ENCODE data around the gene GABBR2.

Gene GABBR2

DNA sequence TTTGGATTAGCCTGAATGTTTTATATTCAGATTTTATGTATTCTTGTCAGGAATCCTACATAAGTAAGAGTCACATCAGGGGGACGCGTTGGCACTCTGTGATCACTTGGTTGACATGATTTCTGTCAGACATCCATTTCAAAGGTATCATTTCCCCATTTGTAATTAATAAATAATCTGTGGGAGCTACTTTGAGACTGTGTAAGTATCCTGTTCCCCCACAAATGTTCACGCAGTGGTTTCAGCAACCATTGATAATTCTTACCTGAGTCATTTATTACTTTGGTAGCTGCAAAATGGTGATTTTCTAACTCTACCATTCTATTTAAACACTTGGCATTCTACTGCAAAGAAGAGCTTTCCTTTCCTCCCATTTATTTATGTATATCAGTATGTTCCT, 396.4 kb downstream of the GABBR2 start:
- H2AFZ ChIP-seq, result no peak overlapping the region
- H3K4me2 ChIP-seq (ENCODE audit: low read length), result no peak overlapping the region
- H3K36me3 ChIP-seq (ENCODE audit: control insufficient read depth, insufficient read depth, low read length), result no peaks in the 10 kb centered on the region
- H3K9me3 ChIP-seq (ENCODE audit: control insufficient read depth, low read length), result no peaks in the 10 kb centered on the region
- no peak overlapping the region for H3K27ac ChIP-seq
- H3K79me2 ChIP-seq, result no peaks in the 10 kb centered on the region
- H3K4me3 ChIP-seq (ENCODE audit: low read depth, low read length), result no peak overlapping the region
- H3K4me1 ChIP-seq, result no peaks in the 10 kb centered on the region
- no peak for TF ChIP-seq CTCF (IDR thresholded peaks at IDR 0.05)
- H3K27me3 ChIP-seq (ENCODE audit: control insufficient read depth, insufficient read depth, low read length), result no peaks in the 10 kb centered on the region
- H3K9ac ChIP-seq, result no peak overlapping the region

DNA sequence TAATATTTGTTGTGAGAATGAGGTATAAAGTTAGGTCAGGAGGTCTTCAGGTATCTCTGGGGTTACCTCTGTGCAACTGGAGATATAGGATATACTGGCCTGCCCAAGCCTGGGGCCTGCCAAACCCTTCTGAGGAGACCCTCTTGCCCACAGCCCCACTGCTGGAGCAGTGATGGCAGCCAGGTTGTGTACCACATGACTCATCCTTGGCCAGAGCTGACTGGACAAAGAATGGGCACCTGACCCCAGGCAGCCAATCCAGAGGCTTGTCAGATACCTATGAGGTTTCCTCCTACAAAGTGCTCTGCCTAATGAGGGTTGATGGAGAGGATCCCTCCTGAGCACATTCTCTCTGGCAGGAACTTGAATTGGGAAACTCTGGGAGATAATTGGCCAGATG, 397.2 kb downstream of the GABBR2 start:
- H3K79me2 ChIP-seq, result no peaks in the 10 kb centered on the region
- no peak for TF ChIP-seq CTCF (IDR thresholded peaks at IDR 0.05)
- no peaks in the 10 kb centered on the region for H3K4me1 ChIP-seq
- H3K4me2 ChIP-seq (ENCODE audit: low read length), result no peak overlapping the region
- no peaks in the 10 kb centered on the region for H3K9me3 ChIP-seq (ENCODE audit: control insufficient read depth, low read length)
- H2AFZ ChIP-seq, result no peak overlapping the region
- no peak overlapping the region for H3K4me3 ChIP-seq (ENCODE audit: low read depth, low read length)
- H3K36me3 ChIP-seq (ENCODE audit: control insufficient read depth, insufficient read depth, low read length), result no peaks in the 10 kb centered on the region
- H3K9ac ChIP-seq, result no peak overlapping the region
- no peak overlapping the region for H3K27ac ChIP-seq
- H3K27me3 ChIP-seq (ENCODE audit: control insufficient read depth, insufficient read depth, low read length), result no peaks in the 10 kb centered on the region

DNA sequence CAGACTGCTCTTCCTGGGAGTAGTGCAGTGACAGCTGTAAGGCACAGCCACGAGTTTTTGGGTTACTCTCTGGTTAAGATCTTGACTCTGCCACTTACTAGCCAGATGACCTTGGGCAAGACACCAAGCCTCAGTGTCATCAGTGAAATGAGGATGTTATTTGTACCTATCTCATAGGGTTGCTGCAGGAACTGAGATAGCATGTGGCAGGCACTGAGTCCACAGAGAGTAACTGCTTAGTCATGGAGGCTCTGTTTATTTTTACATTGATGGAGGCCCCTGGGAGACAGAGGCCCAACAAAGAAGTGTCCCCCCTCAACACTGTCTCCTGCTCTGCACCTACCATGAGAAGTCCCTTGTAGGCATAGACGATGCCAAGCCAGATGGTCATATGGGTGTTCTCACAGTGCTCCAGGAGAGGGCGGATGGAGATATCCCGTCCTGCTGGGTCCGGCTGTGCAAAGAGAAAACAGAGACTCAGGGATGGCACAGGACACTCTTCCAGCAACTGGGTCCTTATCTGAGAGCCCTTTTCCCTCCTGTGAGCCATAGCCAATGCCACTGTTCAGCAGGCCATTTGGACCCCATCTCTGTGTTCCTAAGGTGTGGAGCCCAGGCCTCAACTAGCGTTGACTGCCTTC, 397.9 kb downstream of the GABBR2 start:
- no peaks in the 10 kb centered on the region for H3K79me2 ChIP-seq
- H3K4me1 ChIP-seq, result no peaks in the 10 kb centered on the region
- no peak overlapping the region for H3K4me3 ChIP-seq (ENCODE audit: low read depth, low read length)
- no peaks in the 10 kb centered on the region for H3K9me3 ChIP-seq (ENCODE audit: control insufficient read depth, low read length)
- H2AFZ ChIP-seq, result no peak overlapping the region
- no peaks in the 10 kb centered on the region for H3K36me3 ChIP-seq (ENCODE audit: control insufficient read depth, insufficient read depth, low read length)
- no peak overlapping the region for H3K27ac ChIP-seq
- no peaks in the 10 kb centered on the region for H3K27me3 ChIP-seq (ENCODE audit: control insufficient read depth, insufficient read depth, low read length)
- H3K4me2 ChIP-seq (ENCODE audit: low read length), result no peak overlapping the region
- TF ChIP-seq CTCF (IDR thresholded peaks at IDR 0.05), result no peak
- no peak overlapping the region for H3K9ac ChIP-seq

DNA sequence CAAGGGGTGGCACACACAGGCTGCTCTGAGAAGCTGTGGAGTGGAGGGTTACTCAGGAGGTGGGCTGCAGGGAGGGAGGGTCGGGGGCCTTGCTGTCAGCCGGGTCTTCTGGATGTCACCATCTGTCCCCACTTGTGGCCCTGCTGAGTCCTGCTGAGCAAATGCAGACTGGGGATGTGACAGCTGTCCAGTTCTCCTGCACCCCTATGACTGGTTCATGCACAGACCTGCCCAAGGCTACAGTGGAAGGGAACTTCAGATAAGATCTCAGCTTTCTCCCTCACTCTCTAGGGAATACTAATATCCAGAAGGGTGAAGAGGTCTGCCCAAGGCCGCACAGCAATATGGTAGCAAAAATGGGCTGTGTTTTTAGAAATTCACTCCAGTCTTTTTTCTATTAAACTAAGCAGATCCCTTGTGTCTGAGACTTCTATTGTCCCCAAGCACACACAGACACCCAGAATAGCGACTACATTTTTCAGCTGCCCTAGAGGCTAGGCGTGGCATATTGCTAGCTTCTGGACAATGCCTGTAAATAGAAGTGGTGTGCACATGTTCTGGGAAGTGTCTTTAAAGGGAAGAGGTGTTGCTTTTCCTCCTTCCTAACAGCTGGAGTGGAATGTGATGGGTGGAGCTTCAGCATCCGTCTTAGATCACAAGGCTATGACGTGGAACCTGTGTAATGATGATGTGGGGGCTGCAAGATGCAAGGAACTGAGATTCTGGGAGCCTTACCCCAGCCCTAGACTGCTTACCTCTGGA, 402.2 kb downstream of the GABBR2 start:
- no peak overlapping the region for H3K9ac ChIP-seq
- TF ChIP-seq CTCF (IDR thresholded peaks at IDR 0.05), result no peak
- no peaks in the 10 kb centered on the region for H3K36me3 ChIP-seq (ENCODE audit: control insufficient read depth, insufficient read depth, low read length)
- no peaks in the 10 kb centered on the region for H3K4me1 ChIP-seq
- H3K4me2 ChIP-seq (ENCODE audit: low read length), result no peak overlapping the region
- no peaks in the 10 kb centered on the region for H3K9me3 ChIP-seq (ENCODE audit: control insufficient read depth, low read length)
- no peaks in the 10 kb centered on the region for H3K79me2 ChIP-seq
- H3K4me3 ChIP-seq (ENCODE audit: low read depth, low read length), result no peak overlapping the region
- H3K27me3 ChIP-seq (ENCODE audit: control insufficient read depth, insufficient read depth, low read length), result no peaks in the 10 kb centered on the region
- no peak overlapping the region for H2AFZ ChIP-seq
- H3K27ac ChIP-seq, result no peak overlapping the region

GRCh38 chr9:98304381-98304780, 404.4 kb downstream of the GABBR2 start:
- H3K4me2 ChIP-seq (ENCODE audit: low read length), result no peak overlapping the region
- H2AFZ ChIP-seq, result no peak overlapping the region
- no peak overlapping the region for H3K9ac ChIP-seq
- H3K27me3 ChIP-seq (ENCODE audit: control insufficient read depth, insufficient read depth, low read length), result no peaks in the 10 kb centered on the region
- no peaks in the 10 kb centered on the region for H3K79me2 ChIP-seq
- no peaks in the 10 kb centered on the region for H3K36me3 ChIP-seq (ENCODE audit: control insufficient read depth, insufficient read depth, low read length)
- H3K27ac ChIP-seq, result no peak overlapping the region
- no peak for TF ChIP-seq CTCF (IDR thresholded peaks at IDR 0.05)
- H3K4me3 ChIP-seq (ENCODE audit: low read depth, low read length), result no peak overlapping the region
- no peaks in the 10 kb centered on the region for H3K4me1 ChIP-seq
- no peaks in the 10 kb centered on the region for H3K9me3 ChIP-seq (ENCODE audit: control insufficient read depth, low read length)
